Mucosa of rectum (tissue), 2 donors: ENCODE data around the gene PIK3CD.
"Not testable (repeated sequence)": the region's sequence is repeated elsewhere in the genome, so short reads cannot be mapped to it uniquely, and the experiment has no call there.

Experiments
- H3K27ac ChIP-seq, 2 donors: one replicate each; pipeline ENCODE4 v1.7.0; 2013; ENCODE audit warnings: inconsistent platforms in 2 of 2, low read depth in 2 of 2, low read length in 2 of 2
- H3K27me3 ChIP-seq, 2 donors: one replicate each; pipeline ENCODE4 v1.7.0; 2013; ENCODE audit warnings: low read length in 2 of 2; ENCODE audit not compliant: control insufficient read depth in 2 of 2, insufficient read depth in 2 of 2
- H3K36me3 ChIP-seq, 2 donors: one replicate each; pipeline ENCODE4 v1.7.0; 2013; ENCODE audit warnings: low read length in 2 of 2; ENCODE audit not compliant: control insufficient read depth in 2 of 2, insufficient read depth in 2 of 2
- H3K4me1 ChIP-seq, 2 donors: one replicate each; pipeline ENCODE4 v1.7.0; 2013; ENCODE audit warnings: low read length in 2 of 2, mild to moderate bottlenecking in 1 of 2; ENCODE audit not compliant: control insufficient read depth in 2 of 2, insufficient read depth in 2 of 2
- H3K4me3 ChIP-seq, 2 donors: one replicate each; pipeline ENCODE4 v1.7.0; 2013; ENCODE audit warnings: low read length in 2 of 2
- H3K9ac ChIP-seq, 2 donors: one replicate each; pipeline ENCODE4 v1.7.0; 2013; ENCODE audit warnings: low read length in 2 of 2, low read depth in 1 of 2, mild to moderate bottlenecking in 1 of 2
- H3K9me3 ChIP-seq, 2 donors: one replicate each; pipeline ENCODE4 v1.7.0; 2013; ENCODE audit warnings: low read length in 2 of 2; ENCODE audit not compliant: control insufficient read depth in 2 of 2
- donor health status: healthy.
- donor health status: Normal muscosa, but diverticular disease.

PIK3CD gene

DNA sequence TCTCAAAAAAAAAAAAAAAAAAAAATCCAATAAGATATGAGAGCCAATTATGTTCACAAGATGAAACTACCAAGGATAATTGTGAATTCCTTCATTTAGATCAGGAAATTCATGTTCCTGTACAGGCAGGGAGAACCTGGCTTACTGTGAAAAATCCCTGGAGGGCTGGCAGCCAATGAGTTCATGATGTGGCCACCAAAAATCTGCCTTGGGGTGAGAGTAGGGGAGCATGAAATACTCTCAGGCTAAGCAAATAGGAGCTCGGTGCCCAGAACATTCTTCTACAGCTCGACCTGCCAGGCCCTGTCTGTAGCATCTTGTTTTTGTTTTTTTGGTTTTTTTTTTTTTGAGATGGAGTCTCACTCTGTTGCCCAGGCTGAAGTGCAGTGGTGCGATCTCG lies 50.1 kb downstream of the PIK3CD start:
- H3K9ac ChIP-seq, result no peak overlapping the region
- H3K36me3 ChIP-seq, result no peaks in the 10 kb centered on the region
- no peak overlapping the region for H3K27ac ChIP-seq
- no peaks in the 10 kb centered on the region for H3K4me1 ChIP-seq
- H3K27me3 ChIP-seq, result no peaks in the 10 kb centered on the region
- H3K9me3 ChIP-seq, result no peaks in the 10 kb centered on the region
- no peak overlapping the region for H3K4me3 ChIP-seq

GRCh38 chr1:9703165-9703509 lies 51.6 kb downstream of the PIK3CD start:
- Histone ChIP-seq H3K27ac (no peak overlapping the region), H3K9ac (no peak overlapping the region), H3K4me1 (no peaks in the 10 kb centered on the region), H3K36me3 (no peaks in the 10 kb centered on the region), H3K4me3 (no peak overlapping the region), H3K27me3 (no peaks in the 10 kb centered on the region), H3K9me3 (no peaks in the 10 kb centered on the region)

GRCh38 chr1:9703681-9704080 lies 52.1 kb downstream of the PIK3CD start:
- Histone ChIP-seq H3K36me3 (no peaks in the 10 kb centered on the region), H3K27me3 (no peaks in the 10 kb centered on the region), H3K9ac (no peak overlapping the region), H3K9me3 (no peaks in the 10 kb centered on the region), H3K27ac (no peak overlapping the region), H3K4me3 (no peak overlapping the region), H3K4me1 (no peaks in the 10 kb centered on the region)

DNA sequence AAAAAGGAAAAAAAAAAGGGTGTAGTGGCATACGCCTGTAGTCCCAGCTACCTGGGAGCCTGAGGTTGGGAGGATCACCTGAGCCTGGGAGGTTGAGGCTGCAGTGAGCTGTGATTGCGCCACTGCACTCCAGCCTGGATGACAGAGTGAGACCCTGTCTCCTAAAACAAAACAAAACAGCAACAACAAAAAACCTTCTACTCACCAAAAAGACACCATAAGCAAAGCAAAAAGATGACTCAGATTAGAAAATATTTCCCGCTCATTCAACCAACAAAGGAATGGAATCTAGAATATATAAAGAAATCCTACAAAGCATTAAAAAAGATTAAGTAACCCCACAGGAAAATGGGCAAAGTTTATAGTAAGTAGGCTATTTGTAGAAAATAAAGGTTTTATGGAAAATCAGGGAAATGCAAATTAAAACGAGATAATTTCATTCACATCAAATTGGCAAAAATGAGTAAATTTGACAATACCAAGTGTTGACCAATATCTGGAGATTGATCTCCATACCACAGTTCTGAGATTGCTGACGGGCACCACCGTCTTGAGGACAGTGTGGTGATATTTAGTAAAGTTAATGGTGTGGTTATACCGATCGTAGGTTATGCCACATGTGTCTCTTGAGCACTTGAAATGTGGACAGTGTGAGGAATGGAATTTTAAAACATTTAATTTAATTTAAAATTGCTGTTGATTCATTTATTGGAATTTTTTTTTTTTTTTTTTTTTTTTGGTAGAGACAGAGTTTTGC lies 54.0 kb downstream of the PIK3CD start:
- H3K9ac ChIP-seq, result no peak overlapping the region
- no peaks in the 10 kb centered on the region for H3K4me1 ChIP-seq
- no peak overlapping the region for H3K27ac ChIP-seq
- peaks cover 0 to 2% of the 10 kb centered on the region in 2 donors for H3K36me3 ChIP-seq
- no peak overlapping the region for H3K4me3 ChIP-seq
- H3K9me3 ChIP-seq, result no peaks in the 10 kb centered on the region
- no peaks in the 10 kb centered on the region for H3K27me3 ChIP-seq

- peaks cover 0 to 3% of the 10 kb centered on the region in 2 donors for H3K36me3 ChIP-seq
These were observed 54.6 kb downstream of the PIK3CD start for GRCh38 chr1:9706178-9706577.

GRCh38 chr1:9710037-9710436 lies 58.5 kb downstream of the PIK3CD start:
- Histone ChIP-seq H3K9ac (no peak overlapping the region), H3K9me3 (no peaks in the 10 kb centered on the region)

More at GRCh38 chr1:9706178-9706577, 54.6 kb downstream of the PIK3CD start:
- Histone ChIP-seq H3K9me3 (no peaks in the 10 kb centered on the region), H3K9ac (no peak overlapping the region), H3K4me1 (no peaks in the 10 kb centered on the region), H3K27ac (no peak overlapping the region), H3K27me3 (no peaks in the 10 kb centered on the region), H3K4me3 (no peak overlapping the region)

DNA sequence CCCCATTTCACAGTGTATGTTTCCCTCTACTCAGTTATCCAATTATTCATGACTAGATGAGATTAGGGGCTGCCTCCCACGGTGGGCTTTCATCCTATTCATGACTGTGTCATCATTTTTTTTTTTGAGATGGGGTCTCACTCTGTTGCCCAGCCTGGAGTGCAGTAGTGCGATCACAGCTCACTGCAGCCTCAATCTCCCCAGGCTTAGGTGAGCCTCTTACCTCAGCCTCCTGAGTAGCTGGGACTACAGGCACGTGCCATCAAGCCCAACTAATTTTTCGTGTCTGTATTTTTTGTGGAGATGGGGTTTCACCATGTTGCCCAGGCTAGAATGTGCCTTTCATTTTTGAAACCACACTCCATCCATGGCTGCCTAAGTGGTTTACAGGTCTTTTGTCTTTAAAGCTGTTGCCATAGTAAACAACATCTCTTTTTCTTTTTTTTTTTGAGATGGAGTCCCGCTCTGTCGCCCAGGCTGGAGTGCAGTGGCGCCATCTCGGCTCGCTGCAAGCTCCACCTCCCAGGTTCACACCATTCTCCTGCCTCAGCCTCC lies 60.0 kb downstream of the PIK3CD start:
- no peak overlapping the region for H3K9ac ChIP-seq
- H3K27me3 ChIP-seq, result no peaks in the 10 kb centered on the region
- no peak overlapping the region for H3K4me3 ChIP-seq
- peaks cover 0 to 3% of the 10 kb centered on the region in 2 donors for H3K36me3 ChIP-seq
- no peaks in the 10 kb centered on the region for H3K9me3 ChIP-seq
- no peaks in the 10 kb centered on the region for H3K4me1 ChIP-seq
- H3K27ac ChIP-seq, result no peak overlapping the region

More at GRCh38 chr1:9710037-9710436, 58.5 kb downstream of the PIK3CD start:
- no peak overlapping the region for H3K4me3 ChIP-seq
- no peaks in the 10 kb centered on the region for H3K27me3 ChIP-seq
- no peak overlapping the region for H3K27ac ChIP-seq
- H3K36me3 ChIP-seq, result peaks cover 0 to 3% of the 10 kb centered on the region in 2 donors
- no peaks in the 10 kb centered on the region for H3K4me1 ChIP-seq

DNA sequence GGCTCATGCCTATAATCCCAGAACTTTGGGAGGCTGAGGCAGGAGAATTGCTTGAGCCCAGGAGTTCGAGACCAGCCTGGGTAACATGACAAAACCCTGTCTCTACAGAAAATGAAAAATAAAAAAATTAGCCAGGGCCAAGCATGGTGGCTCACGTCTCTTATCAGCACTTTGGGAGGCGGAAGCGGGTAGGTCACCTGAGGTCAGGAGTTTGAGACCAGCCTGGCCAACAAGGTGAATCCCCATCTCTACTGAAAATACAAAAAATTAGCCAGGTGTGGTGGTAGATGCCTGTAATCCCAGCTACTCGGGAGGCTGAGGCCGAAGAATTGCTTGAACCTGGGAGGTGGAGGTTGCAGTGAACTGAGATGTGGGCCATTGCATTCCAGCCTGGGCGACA lies 61.2 kb downstream of the PIK3CD start:
- not testable (repeated sequence) for H3K4me3 ChIP-seq, H3K36me3 ChIP-seq, H3K9me3 ChIP-seq, H3K4me1 ChIP-seq, H3K9ac ChIP-seq, H3K27ac ChIP-seq, H3K27me3 ChIP-seq

DNA sequence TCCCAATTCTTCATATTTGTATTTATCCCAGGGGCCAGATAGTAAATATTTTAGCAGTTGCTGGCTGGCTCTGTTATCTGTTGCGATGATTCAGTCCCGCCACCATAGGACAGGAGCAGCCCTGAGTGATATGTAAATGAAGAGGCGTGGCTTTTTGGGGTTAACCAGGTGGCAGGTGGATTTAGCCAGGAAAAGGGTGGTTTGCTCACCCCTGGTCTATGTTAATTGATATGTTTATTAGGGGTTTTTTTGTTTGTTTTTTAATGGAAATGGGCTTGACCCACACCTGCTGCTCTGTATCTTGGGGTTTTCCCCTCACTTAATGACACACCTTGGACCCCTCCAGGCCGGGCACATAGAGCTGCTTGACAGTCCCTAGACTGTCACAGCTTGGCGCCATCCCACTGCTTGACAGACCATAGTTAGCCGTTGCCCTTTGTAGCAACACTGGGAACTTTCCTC lies 62.8 kb downstream of the PIK3CD start:
- Histone ChIP-seq H3K27ac (no peak overlapping the region), H3K36me3 (peaks cover 0 to 5% of the 10 kb centered on the region in 2 donors), H3K9ac (no peak overlapping the region), H3K27me3 (no peaks in the 10 kb centered on the region), H3K4me1 (peaks cover 6 to 10% of the 10 kb centered on the region in 2 donors), H3K9me3 (no peaks in the 10 kb centered on the region), H3K4me3 (no peak overlapping the region)

- Histone ChIP-seq H3K9me3 (no peaks in the 10 kb centered on the region), H3K27ac (peak overlapping the region in 1 of 2 donors; percentile 74), H3K9ac (no peak overlapping the region), H3K4me3 (no peak overlapping the region), H3K36me3 (peaks cover 0 to 2% of the 10 kb centered on the region in 2 donors), H3K4me1 (peaks cover 6 to 10% of the 10 kb centered on the region in 2 donors), H3K27me3 (no peaks in the 10 kb centered on the region)
These were observed 64.2 kb downstream of the PIK3CD start for GRCh38 chr1:9715536-9716226.
